Fibroblast of upper back skin (primary cell): Measurements from ENCODE around the gene FHIT.

Experiments used
- DNase-seq: peaks from one replicate; pipeline ENCODE4 v3.0.0-alpha.2; 2013

Gene FHIT

GRCh38 chr3:60755094-60755493 lies 496.2 kb downstream of the FHIT start:
- no peak for DNase-seq

- DNase-seq = peak; percentile 80
These were observed 496.6 kb downstream of the FHIT start for GRCh38 chr3:60754617-60755016.

- DNase-seq = peak; percentile 91
These were observed 498.4 kb downstream of the FHIT start for GRCh38 chr3:60752809-60753208.

- peak; percentile 60 for DNase-seq
These were observed 504.4 kb downstream of the FHIT start for GRCh38 chr3:60746695-60747416.

- peak; percentile 48 for DNase-seq
These were observed 505.1 kb downstream of the FHIT start for GRCh38 chr3:60746043-60746638.

GRCh38 chr3:60743631-60744164 lies 507.6 kb downstream of the FHIT start:
- DNase-seq = no peak

DNA sequence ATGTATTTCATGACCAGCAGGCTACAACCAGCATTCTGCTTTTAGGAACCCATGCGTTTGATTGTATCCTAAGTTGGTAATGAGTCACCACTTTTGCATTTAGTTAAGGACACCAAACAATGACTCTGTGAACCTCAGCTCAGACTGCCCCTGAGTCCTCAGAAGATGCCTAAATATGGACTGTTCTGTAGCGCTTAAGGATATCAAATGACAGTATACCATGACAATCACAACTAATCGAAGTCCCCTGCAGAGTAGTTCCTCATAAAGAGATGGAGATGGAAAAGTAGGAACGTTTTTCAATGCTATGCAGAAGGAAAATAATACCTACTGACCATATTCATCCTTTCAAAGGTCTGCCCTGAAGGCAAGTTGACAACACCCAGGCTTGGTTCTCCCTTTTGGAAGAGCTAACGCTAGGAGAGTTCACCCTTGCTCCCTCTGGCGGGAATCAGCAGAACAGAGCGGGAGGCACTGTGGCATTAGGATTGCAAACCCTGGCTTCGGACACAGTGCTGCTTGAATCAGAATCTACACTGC lies 508.6 kb downstream of the FHIT start:
- DNase-seq = peak; percentile 77

DNA sequence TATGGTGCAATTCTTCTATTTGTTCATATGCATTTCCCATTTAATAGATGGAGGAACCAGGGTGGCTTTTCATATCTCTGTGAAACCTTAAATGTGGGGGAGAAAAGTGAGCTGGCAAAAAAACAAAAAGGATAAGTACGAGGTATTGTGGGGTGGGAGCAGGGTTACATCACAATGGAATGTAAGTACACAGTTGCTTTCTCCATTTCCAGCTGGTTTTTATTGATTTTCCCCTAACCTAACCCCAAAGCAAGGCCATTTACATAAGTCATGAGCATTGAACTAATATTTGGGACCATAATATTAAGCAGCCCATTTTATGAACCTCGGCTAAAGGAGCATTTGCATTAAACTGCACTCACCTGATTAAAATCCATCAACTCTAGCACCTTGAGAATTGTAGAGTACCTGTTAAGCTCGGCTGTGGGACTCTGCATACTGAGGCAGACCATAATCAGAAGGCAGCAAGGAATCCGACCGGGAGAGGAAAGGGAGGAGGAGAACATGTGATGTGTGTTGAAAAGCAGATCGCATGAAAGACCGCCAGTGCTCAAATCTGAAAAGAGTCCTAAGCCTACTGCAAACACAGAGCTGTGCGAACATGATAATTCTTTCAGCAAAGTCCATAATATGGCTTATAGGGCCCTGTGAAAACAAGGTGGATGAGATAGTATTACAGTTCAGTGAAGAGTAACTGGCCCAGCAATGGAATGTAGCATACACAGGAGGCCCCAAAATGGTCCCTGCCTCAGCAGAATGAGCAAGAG lies 513.4 kb downstream of the FHIT start:
- no peak for DNase-seq

DNA sequence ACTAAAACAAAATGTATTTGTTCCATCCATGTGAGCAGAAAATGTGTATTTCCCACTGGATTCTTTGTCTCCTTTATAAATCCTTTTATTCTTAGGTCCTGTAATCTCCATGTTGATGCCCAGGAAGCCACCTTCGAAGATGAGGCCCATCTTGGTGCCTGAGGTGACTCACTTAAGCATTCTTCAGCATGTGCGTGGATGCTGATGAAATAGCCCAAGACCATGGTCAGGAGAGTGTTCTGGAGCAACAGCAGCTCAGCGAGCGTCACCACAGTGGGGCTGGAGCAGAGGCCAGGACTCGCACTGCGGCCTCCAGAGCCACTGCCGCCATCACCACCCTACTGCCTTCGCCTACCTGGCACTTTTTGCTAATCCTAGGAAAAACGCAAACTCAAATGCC lies 520.9 kb downstream of the FHIT start:
- DNase-seq = no peak

GRCh38 chr3:60729056-60729455 lies 522.2 kb downstream of the FHIT start:
- peak; percentile 59 for DNase-seq

- DNase-seq = peak; percentile 61
These were observed 523.2 kb downstream of the FHIT start for GRCh38 chr3:60728006-60728405.

DNA sequence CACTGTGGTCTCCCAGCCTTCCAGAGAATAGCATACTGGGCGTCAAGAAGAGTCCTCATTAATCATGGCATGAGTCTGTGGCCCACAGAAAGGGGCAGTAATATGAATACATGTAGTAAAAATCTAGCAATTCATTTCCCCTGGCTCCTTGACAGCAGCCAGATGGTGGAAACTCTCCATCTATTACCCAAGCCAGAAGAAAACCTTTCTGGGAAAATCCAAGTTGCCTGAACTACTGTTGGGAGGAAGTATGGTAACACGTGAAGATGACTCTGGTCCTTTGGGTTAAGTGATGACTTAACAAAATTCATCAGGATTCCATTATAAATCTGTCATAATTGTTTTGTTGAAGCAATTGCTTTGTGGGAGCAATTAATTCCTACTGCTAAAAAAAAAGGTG lies 530.5 kb downstream of the FHIT start:
- DNase-seq = peak; percentile 31

- DNase-seq = no peak
These were observed 534.7 kb downstream of the FHIT start for GRCh38 chr3:60716573-60716972.

- DNase-seq = peak; percentile 94
These were observed 542.9 kb downstream of the FHIT start for GRCh38 chr3:60708191-60708975.

DNA sequence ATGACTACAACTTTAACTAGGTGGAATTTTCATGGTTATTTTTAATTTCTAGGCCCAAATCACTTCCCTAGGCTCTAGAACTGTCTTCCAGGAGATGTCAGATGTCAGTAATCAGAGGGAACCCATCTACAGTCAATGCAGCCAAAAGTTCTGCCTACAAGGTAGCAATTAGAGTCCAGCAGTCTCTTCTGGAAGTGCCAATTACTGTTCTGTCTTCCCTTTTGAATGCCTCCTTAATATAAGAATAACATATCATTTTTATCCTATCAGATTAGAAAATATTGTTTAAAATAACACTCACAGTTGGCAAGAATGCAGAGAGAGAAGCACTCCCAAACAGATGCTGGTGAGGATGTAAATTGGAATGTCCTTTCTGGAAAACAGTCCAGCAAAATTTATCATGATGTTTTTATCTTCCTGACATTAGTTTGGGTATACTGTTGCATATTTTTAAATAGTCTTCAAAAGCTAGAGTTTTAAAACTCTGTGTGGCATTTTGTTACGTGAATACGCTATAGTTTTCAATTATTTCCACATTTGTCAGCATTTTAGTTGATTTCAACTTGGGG lies 543.7 kb downstream of the FHIT start:
- DNase-seq = peak; percentile 54

GRCh38 chr3:60703956-60704736 lies 547.1 kb downstream of the FHIT start:
- DNase-seq = peak; percentile 50

- no peak for DNase-seq
These were observed 548.2 kb downstream of the FHIT start for GRCh38 chr3:60703008-60703407.

DNA sequence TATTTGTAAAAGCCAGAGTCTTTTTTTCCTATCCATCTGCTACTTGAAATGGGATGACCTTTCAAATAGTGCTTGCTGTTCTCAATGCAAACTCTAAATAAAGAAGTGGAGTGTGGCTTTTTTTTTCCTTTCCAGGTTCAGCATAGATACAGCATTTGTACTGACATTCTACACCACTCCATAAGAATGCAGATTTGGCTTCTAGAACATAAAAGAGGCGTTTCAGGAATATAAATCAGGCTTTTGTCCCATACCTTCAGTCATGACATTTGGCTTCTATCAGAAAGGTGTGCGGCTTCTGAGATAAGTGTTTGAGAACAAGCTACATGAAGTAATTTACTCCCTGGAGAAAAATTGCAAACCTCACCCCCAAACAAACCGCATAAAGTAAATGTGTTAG lies 553.1 kb downstream of the FHIT start:
- DNase-seq = no peak

DNA sequence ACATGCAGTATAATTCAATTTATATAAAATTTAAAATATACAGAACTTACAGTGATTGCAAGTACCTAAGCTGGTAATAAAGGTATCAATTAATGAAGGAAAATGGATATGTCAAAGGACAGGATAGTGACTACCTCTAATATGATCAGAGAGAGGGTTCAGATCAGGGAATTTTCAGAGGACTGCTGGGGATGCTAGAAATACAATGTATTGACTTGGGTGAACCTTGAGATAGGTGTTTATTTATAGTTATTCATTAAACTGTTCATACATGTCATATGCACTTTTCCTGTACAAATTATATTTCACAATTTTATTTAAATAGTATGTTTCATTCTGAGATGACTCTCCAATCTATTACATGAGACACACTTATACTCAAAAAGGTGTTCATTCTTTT lies 554.1 kb downstream of the FHIT start:
- DNase-seq = no peak

DNA sequence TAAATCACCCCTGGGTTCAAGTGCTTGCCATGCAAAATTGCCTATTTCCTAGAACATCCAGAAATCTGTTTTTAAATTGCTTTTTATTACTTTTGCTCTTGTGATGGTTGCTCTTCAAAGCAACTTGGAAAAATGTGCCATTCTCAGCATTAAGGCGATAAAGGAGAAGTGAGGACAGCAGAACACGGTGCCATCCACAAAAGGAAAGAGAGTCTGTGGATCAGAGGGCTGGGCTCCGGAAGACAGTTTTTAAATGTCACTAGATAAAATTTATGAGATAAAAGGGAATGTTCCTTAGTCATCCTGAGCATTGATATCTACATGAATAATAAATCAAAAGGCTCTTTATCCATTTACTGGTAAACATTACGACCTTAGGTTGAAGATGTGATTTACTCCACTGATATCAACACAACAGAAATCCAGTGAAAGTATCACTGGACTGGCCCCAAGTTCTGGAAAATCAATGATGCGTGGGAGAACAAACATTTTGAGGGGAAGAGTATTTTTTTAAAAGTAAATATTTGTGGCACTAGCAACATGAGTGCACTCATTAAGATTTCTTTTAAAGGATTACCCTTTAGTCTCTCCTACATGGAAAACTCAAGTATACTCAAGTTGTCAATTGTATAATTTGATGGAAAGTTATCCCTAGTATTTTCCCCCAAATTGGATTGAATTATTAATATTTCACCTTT lies 554.7 kb downstream of the FHIT start:
- no peak for DNase-seq

GRCh38 chr3:60675424-60675823 lies 575.8 kb downstream of the FHIT start:
- DNase-seq = no peak
